OCI-LY1 (cell line): ENCODE data around the gene NPHS2.

Source experiments
- H2AFZ ChIP-seq: fragments of 200-600 bp; sonication (generic), shearing (Covaris generic); 2 replicates; pipeline ENCODE4 v1.6.0; 2014; ENCODE audit warnings: antibody characterized with exemption, mild to moderate bottlenecking, low read length
- H3F3A ChIP-seq: fragments of 200-600 bp; sonication (generic), shearing (Covaris generic); 2 replicates; pipeline ENCODE4 v1.6.0; 2014; ENCODE audit warnings: mild to moderate bottlenecking, antibody characterized with exemption, low read length, moderate library complexity; ENCODE audit not compliant: insufficient read depth
- H3K27ac ChIP-seq: fragments of 200-600 bp; sonication (generic); 2 replicates; pipeline ENCODE4 v1.5.1; 2014; ENCODE audit warnings: low read length, mixed run types, mild to moderate bottlenecking, low read depth; ENCODE audit not compliant: poor library complexity, severe bottlenecking
- H3K27me3 ChIP-seq: fragments of 200-600 bp; sonication (generic); 2 replicates; pipeline ENCODE4 v1.6.0; 2014; ENCODE audit warnings: antibody characterized with exemption, mild to moderate bottlenecking, low read length, moderate library complexity; ENCODE audit not compliant: insufficient read depth
- H3K36me3 ChIP-seq: fragments of 200-600 bp; sonication (generic); 2 replicates; pipeline ENCODE4 v1.6.1; 2014; ENCODE audit warnings: mild to moderate bottlenecking, antibody characterized with exemption, low read length, moderate library complexity, mixed read lengths; ENCODE audit not compliant: insufficient read depth
- H3K4me1 ChIP-seq: fragments of 200-600 bp; sonication (generic); 2 replicates; pipeline ENCODE4 v1.5.1; 2014; ENCODE audit warnings: mild to moderate bottlenecking, low read length, moderate library complexity; ENCODE audit not compliant: insufficient read depth, severe bottlenecking
- H3K4me2 ChIP-seq: fragments of 200-600 bp; sonication (generic), shearing (Covaris generic); 2 replicates; pipeline ENCODE4 v1.6.1; 2014; ENCODE audit warnings: low read length
- H3K4me3 ChIP-seq: fragments of 200-600 bp; sonication (generic); 2 replicates; pipeline ENCODE4 v1.5.1; 2014; ENCODE audit warnings: low read length, low read depth, mild to moderate bottlenecking, mixed read lengths; ENCODE audit not compliant: poor library complexity, severe bottlenecking
- H3K79me2 ChIP-seq: fragments of 200-600 bp; shearing (Covaris generic); 2 replicates; pipeline ENCODE4 v1.6.1; 2016; ENCODE audit warnings: mixed run types, low read length, mixed read lengths; ENCODE audit not compliant: insufficient read depth
- H3K9ac ChIP-seq: fragments of 200-600 bp; sonication (generic), shearing (Covaris generic); 2 replicates; pipeline ENCODE4 v1.6.1; 2014; ENCODE audit warnings: mild to moderate bottlenecking, low read length, mixed read lengths
- H3K9me2 ChIP-seq: fragments of 200-600 bp; sonication (generic), shearing (Covaris generic); 2 replicates; pipeline ENCODE4 v1.6.1; 2014; ENCODE audit warnings: low read depth, mild to moderate bottlenecking, low read length, mixed read lengths
- H3K9me3 ChIP-seq: fragments of 200-600 bp; shearing (Covaris generic); 2 replicates; pipeline ENCODE4 v1.6.1; 2014; ENCODE audit warnings: low read length, mixed read lengths
- H4K20me1 ChIP-seq: fragments of 200-600 bp; sonication (generic), shearing (Covaris generic); 2 replicates; pipeline ENCODE4 v1.6.0; 2016; ENCODE audit warnings: mild to moderate bottlenecking, low read length; ENCODE audit not compliant: insufficient read depth
- EZH2 ChIP-seq: fragments of 200-600 bp; sonication (generic), shearing (Covaris generic); IDR thresholded peaks from 2 replicates; pipeline ENCODE4 v1.8.0; 2017; ENCODE audit warnings: borderline replicate concordance, mixed run types, mild to moderate bottlenecking, antibody characterized with exemption, low read length, moderate library complexity, mixed read lengths
- TF ChIP-seq, protein P1 (sequence below): fragments of 200-600 bp; sonication (generic), shearing (Covaris generic); IDR thresholded peaks from 2 replicates; pipeline ENCODE4 v1.5.1; 2017; ENCODE audit warnings: mild to moderate bottlenecking, antibody characterized with exemption, low read length, moderate library complexity, mixed read lengths

The NPHS2 gene

DNA sequence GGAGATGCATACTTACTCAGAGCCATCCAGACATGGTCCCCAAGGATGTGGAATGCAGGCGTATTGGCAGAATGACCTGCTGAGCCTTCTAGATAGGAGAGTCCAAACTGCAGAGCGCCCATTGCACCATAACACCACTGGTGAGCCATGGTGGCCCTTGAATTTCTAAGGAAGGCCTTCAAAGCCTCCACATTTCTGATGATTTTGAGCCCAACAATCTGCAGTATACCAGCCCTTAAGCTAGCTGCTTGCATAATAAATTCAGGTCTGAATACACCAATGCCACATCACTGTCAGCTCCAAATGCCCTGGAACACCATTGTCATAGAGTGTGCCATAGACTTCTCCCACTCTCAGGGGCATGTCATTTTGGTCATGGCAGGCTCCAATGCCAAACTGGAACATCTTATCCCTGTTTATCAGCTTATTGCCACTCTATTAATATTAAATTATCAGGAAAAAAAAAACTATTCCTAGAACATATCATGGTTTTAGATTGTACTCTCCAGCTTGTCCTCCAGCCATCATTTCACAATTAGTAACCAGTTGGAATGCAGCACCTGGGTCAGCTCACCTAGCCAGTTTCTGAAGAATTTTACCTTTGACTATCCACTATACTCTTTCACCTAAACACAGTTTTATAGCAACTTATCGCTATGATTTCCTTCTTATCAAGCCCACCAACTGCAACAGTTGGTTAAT, 26.9 kb downstream of the NPHS2 start:
- H3K36me3 ChIP-seq, result no peaks in the 10 kb centered on the region

DNA sequence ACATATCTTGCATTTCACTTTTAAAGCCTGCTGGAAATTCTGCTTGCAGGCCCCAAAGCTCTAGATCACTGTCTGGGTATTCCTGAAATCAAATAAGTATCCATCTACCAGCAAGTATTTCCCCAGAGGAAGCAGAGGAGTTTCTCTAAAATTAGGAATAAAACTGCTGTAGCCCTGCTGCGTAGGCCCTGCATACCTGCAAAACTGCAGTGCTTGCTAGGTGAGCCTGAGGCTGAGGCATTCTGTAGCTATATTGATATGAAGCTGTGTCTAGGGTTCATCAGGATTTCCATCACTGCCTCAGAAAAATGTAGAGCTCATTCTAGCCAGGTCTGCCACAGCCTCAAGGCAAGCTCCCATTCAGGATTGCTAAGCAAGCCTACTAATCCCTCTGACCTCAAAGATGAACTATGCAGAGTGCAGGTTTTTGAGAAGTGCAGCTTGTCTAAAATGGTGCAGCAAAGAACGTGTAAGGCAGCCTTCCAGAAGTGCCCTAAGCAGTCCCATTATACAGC, 28.7 kb downstream of the NPHS2 start:
- H3K27ac ChIP-seq, result no peak overlapping the region
- no peak overlapping the region for H2AFZ ChIP-seq
- H3K79me2 ChIP-seq, result no peaks in the 10 kb centered on the region
- no peaks in the 10 kb centered on the region for H3K27me3 ChIP-seq
- H3K9me2 ChIP-seq, result no peaks in the 10 kb centered on the region
- TF ChIP-seq, protein P1, sequence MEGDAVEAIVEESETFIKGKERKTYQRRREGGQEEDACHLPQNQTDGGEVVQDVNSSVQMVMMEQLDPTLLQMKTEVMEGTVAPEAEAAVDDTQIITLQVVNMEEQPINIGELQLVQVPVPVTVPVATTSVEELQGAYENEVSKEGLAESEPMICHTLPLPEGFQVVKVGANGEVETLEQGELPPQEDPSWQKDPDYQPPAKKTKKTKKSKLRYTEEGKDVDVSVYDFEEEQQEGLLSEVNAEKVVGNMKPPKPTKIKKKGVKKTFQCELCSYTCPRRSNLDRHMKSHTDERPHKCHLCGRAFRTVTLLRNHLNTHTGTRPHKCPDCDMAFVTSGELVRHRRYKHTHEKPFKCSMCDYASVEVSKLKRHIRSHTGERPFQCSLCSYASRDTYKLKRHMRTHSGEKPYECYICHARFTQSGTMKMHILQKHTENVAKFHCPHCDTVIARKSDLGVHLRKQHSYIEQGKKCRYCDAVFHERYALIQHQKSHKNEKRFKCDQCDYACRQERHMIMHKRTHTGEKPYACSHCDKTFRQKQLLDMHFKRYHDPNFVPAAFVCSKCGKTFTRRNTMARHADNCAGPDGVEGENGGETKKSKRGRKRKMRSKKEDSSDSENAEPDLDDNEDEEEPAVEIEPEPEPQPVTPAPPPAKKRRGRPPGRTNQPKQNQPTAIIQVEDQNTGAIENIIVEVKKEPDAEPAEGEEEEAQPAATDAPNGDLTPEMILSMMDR, result no peak
- TF ChIP-seq EZH2, result no peak
- no peaks in the 10 kb centered on the region for H3F3A ChIP-seq
- no peaks in the 10 kb centered on the region for H3K36me3 ChIP-seq
- no peaks in the 10 kb centered on the region for H3K4me1 ChIP-seq
- no peak overlapping the region for H3K4me3 ChIP-seq
- H4K20me1 ChIP-seq, result no peaks in the 10 kb centered on the region
- no peaks in the 10 kb centered on the region for H3K9me3 ChIP-seq
- H3K9ac ChIP-seq, result no peak overlapping the region
- no peak overlapping the region for H3K4me2 ChIP-seq

More for the DNA sequence above, 26.9 kb downstream of the NPHS2 start:
- H4K20me1 ChIP-seq, result no peaks in the 10 kb centered on the region
- no peaks in the 10 kb centered on the region for H3F3A ChIP-seq
- H3K9me2 ChIP-seq, result no peaks in the 10 kb centered on the region
- no peaks in the 10 kb centered on the region for H3K4me1 ChIP-seq
- H2AFZ ChIP-seq, result no peak overlapping the region
- no peak overlapping the region for H3K9ac ChIP-seq
- H3K4me2 ChIP-seq, result no peak overlapping the region
- H3K27me3 ChIP-seq, result no peaks in the 10 kb centered on the region
- no peaks in the 10 kb centered on the region for H3K9me3 ChIP-seq
- H3K4me3 ChIP-seq, result no peak overlapping the region
- no peak overlapping the region for H3K27ac ChIP-seq
- H3K79me2 ChIP-seq, result no peaks in the 10 kb centered on the region
- TF ChIP-seq, protein P1, result no peak
- TF ChIP-seq EZH2, result no peak

DNA sequence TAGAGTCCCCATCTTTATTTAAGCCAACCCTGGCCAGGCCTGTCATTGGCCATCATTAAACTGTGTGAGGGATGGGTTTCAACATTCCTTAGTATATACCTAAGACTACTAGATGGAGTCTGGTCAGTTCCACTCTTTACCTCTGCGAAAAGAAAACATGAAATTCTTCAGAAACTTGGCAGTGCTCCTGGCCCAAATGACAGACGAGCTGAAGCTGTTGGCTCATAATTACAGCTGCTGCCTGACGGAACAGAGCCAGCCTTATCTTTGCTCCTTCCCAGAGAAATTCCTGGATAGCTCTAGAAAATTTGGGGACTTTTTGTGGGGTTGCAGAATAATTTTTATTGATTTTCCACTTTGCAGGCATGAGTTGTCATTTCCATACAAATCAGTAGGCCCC, 30.4 kb downstream of the NPHS2 start:
- H3K9me3 ChIP-seq, result no peaks in the 10 kb centered on the region
- H3K4me1 ChIP-seq, result no peaks in the 10 kb centered on the region
- no peaks in the 10 kb centered on the region for H3K9me2 ChIP-seq
- H3K27ac ChIP-seq, result no peak overlapping the region
- H3K79me2 ChIP-seq, result no peaks in the 10 kb centered on the region
- H4K20me1 ChIP-seq, result no peaks in the 10 kb centered on the region
- H3K36me3 ChIP-seq, result no peaks in the 10 kb centered on the region
- no peaks in the 10 kb centered on the region for H3F3A ChIP-seq
- no peak overlapping the region for H3K9ac ChIP-seq
- TF ChIP-seq, protein P1, result no peak
- TF ChIP-seq EZH2, result no peak
- no peaks in the 10 kb centered on the region for H3K27me3 ChIP-seq
- no peak overlapping the region for H2AFZ ChIP-seq
- H3K4me2 ChIP-seq, result no peak overlapping the region
- no peak overlapping the region for H3K4me3 ChIP-seq
